Adipocyte (in vitro differentiated cells): ENCODE results near the gene IMMP2L.

Experiments used
- DNase-seq: peaks from one replicate; pipeline ENCODE4 v3.0.0-alpha.2; 2015; ENCODE audit warnings: low read depth
- H3K27me3 ChIP-seq: replicated peaks from 2 replicates; pipeline ENCODE4 v1.7.0; 2013; ENCODE audit warnings: mild to moderate bottlenecking, low read length, moderate library complexity; ENCODE audit not compliant: control insufficient read depth, insufficient read depth
- H3K36me3 ChIP-seq: 2 replicates; pipeline ENCODE4 v1.7.0; 2013; ENCODE audit warnings: low read length, mild to moderate bottlenecking, moderate library complexity; ENCODE audit not compliant: control insufficient read depth, insufficient read depth, severe bottlenecking
- H3K4me1 ChIP-seq: 2 replicates; pipeline ENCODE4 v1.7.0; 2013; ENCODE audit warnings: mild to moderate bottlenecking, low read length, moderate library complexity; ENCODE audit not compliant: control insufficient read depth, insufficient read depth
- H3K4me3 ChIP-seq: 2 replicates; pipeline ENCODE4 v1.7.0; 2013; ENCODE audit warnings: mild to moderate bottlenecking, low read length, moderate library complexity
- H3K9ac ChIP-seq: 2 replicates; pipeline ENCODE4 v1.7.0; 2013; ENCODE audit warnings: mild to moderate bottlenecking, low read length, moderate library complexity
- H3K9me3 ChIP-seq: 2 replicates; pipeline ENCODE4 v1.7.0; 2013; ENCODE audit warnings: mild to moderate bottlenecking, low read length, moderate library complexity; ENCODE audit not compliant: control insufficient read depth

IMMP2L gene

GRCh38 chr7:111018960-111019736 is 543.1 kb downstream of the IMMP2L start:
- peaks cover 4% of the 10 kb centered on the region for H3K4me1 ChIP-seq
- no peak for DNase-seq
- H3K27me3 ChIP-seq: no peaks in the 10 kb centered on the region
- H3K4me3 ChIP-seq: no peak overlapping the region
- no peak overlapping the region for H3K9ac ChIP-seq
- no peaks in the 10 kb centered on the region for H3K36me3 ChIP-seq
- H3K9me3 ChIP-seq: no peaks in the 10 kb centered on the region

DNA sequence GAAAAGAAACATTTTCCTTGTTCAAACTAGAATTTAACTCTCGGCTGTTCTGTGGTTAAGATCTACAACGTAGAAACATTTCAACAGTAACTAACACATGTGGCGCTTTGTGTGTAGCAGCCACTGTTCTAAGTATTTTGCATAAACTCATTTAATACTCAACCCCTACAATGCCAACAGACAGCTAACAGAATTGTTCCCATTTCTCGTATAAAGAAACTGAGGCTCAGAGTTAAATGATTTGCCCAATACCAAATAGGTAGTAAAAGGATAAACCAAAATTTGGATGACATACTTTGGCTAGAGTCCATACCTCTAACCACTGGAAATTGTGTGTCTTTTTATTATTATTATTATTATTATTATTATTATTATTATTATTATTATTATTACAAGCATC is 543.8 kb downstream of the IMMP2L start:
- H3K9ac ChIP-seq: no peak overlapping the region
- no peak overlapping the region for H3K4me3 ChIP-seq
- no peaks in the 10 kb centered on the region for H3K27me3 ChIP-seq
- peaks cover 8% of the 10 kb centered on the region for H3K4me1 ChIP-seq
- no peak for DNase-seq
- H3K36me3 ChIP-seq: no peaks in the 10 kb centered on the region
- no peaks in the 10 kb centered on the region for H3K9me3 ChIP-seq

DNA sequence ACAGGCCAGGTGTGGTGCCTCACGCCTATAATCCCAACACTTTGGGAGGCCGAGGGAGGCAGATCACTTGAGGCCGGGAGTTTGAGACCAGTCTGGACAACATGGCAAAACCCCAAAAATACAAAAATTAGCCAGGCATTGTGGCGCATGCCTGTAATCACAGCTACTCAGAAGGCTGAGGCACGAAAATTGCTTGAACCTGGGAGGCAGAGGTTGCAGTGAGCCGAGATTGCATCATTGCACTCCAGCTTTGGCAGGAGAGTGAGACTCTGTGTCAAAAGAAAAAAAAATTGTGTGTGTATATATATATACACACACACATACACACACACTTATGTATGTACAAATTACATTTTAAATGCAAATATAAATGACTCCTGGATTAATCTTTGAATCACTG is 548.2 kb downstream of the IMMP2L start:
- no peaks in the 10 kb centered on the region for H3K9me3 ChIP-seq
- no peaks in the 10 kb centered on the region for H3K36me3 ChIP-seq
- no peaks in the 10 kb centered on the region for H3K27me3 ChIP-seq
- peaks cover 17% of the 10 kb centered on the region for H3K4me1 ChIP-seq
- peak; percentile 9 for DNase-seq
- H3K4me3 ChIP-seq: no peak overlapping the region
- no peak overlapping the region for H3K9ac ChIP-seq

GRCh38 chr7:111012799-111013675 is 549.3 kb downstream of the IMMP2L start:
- H3K9me3 ChIP-seq: no peaks in the 10 kb centered on the region
- peaks cover 13% of the 10 kb centered on the region for H3K4me1 ChIP-seq
- H3K36me3 ChIP-seq: no peaks in the 10 kb centered on the region
- H3K4me3 ChIP-seq: no peak overlapping the region
- no peak for DNase-seq
- no peaks in the 10 kb centered on the region for H3K27me3 ChIP-seq
- no peak overlapping the region for H3K9ac ChIP-seq

GRCh38 chr7:111012149-111012548 is 550.1 kb downstream of the IMMP2L start:
- peak; percentile 76 for DNase-seq
- no peaks in the 10 kb centered on the region for H3K36me3 ChIP-seq
- no peaks in the 10 kb centered on the region for H3K9me3 ChIP-seq
- H3K9ac ChIP-seq: no peak overlapping the region
- H3K27me3 ChIP-seq: no peaks in the 10 kb centered on the region
- no peak overlapping the region for H3K4me3 ChIP-seq
- peaks cover 13% of the 10 kb centered on the region for H3K4me1 ChIP-seq

- H3K4me3 ChIP-seq: no peak overlapping the region
- no peaks in the 10 kb centered on the region for H3K27me3 ChIP-seq
- no peak for DNase-seq
- no peaks in the 10 kb centered on the region for H3K36me3 ChIP-seq
- H3K9ac ChIP-seq: no peak overlapping the region
- H3K4me1 ChIP-seq: peaks cover 15% of the 10 kb centered on the region
- H3K9me3 ChIP-seq: no peaks in the 10 kb centered on the region
These were observed 550.8 kb downstream of the IMMP2L start for GRCh38 chr7:111011520-111011919.

GRCh38 chr7:111010798-111011197 is 551.5 kb downstream of the IMMP2L start:
- Histone ChIP-seq H3K4me1 (peaks cover 21% of the 10 kb centered on the region), H3K36me3 (no peaks in the 10 kb centered on the region), H3K9me3 (no peaks in the 10 kb centered on the region), H3K9ac (no peak overlapping the region), H3K27me3 (no peaks in the 10 kb centered on the region), H3K4me3 (no peak overlapping the region)
- DNase-seq: no peak

- peaks cover 28% of the 10 kb centered on the region for H3K4me1 ChIP-seq
- H3K4me3 ChIP-seq: no peak overlapping the region
- no peaks in the 10 kb centered on the region for H3K9me3 ChIP-seq
- no peaks in the 10 kb centered on the region for H3K27me3 ChIP-seq
- no peak for DNase-seq
- no peak overlapping the region for H3K9ac ChIP-seq
- H3K36me3 ChIP-seq: no peaks in the 10 kb centered on the region
These were observed 552.7 kb downstream of the IMMP2L start for GRCh38 chr7:111009526-111010040.

GRCh38 chr7:111006691-111007090 is 555.6 kb downstream of the IMMP2L start:
- Histone ChIP-seq H3K27me3 (no peaks in the 10 kb centered on the region), H3K4me1 (peaks cover 21% of the 10 kb centered on the region), H3K4me3 (no peak overlapping the region), H3K36me3 (no peaks in the 10 kb centered on the region), H3K9me3 (no peaks in the 10 kb centered on the region), H3K9ac (no peak overlapping the region)
- peak; percentile 57 for DNase-seq

GRCh38 chr7:111006040-111006439 is 556.3 kb downstream of the IMMP2L start:
- no peaks in the 10 kb centered on the region for H3K27me3 ChIP-seq
- H3K36me3 ChIP-seq: no peaks in the 10 kb centered on the region
- no peak overlapping the region for H3K4me3 ChIP-seq
- H3K9ac ChIP-seq: no peak overlapping the region
- no peak for DNase-seq
- no peaks in the 10 kb centered on the region for H3K9me3 ChIP-seq
- peaks cover 19% of the 10 kb centered on the region for H3K4me1 ChIP-seq

DNA sequence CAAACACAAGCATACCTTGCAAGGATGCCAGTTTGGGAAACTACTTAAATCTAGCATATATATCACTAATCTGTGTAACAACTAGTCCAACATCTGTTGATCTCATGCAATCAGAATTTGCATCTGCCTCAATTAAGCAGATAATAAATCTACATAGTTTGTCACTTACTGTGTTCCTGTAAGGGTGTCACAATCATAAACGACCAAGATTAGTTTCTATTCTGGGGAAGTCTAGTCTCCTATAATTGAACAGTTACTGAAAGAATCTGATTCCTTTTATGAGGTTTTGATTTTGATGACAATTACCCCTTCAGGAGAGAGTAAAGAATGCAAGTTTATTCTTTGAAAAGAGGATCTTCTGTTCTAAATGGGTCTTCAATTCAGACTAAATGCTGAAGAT is 556.8 kb downstream of the IMMP2L start:
- Histone ChIP-seq H3K36me3 (no peaks in the 10 kb centered on the region), H3K27me3 (no peaks in the 10 kb centered on the region), H3K4me1 (peaks cover 19% of the 10 kb centered on the region), H3K9ac (no peak overlapping the region), H3K4me3 (no peak overlapping the region), H3K9me3 (no peaks in the 10 kb centered on the region)
- no peak for DNase-seq
